HG03571 (cell line): Measurements from ENCODE around the gene KCTD1.

ENCODE experiments used
- ATAC-seq: cut with Tn5 transposase; IDR thresholded peaks from one replicate; pipeline ENCODE4 v1.9.1; 2021; ENCODE audit not compliant: unreplicated experiment

Gene KCTD1

DNA sequence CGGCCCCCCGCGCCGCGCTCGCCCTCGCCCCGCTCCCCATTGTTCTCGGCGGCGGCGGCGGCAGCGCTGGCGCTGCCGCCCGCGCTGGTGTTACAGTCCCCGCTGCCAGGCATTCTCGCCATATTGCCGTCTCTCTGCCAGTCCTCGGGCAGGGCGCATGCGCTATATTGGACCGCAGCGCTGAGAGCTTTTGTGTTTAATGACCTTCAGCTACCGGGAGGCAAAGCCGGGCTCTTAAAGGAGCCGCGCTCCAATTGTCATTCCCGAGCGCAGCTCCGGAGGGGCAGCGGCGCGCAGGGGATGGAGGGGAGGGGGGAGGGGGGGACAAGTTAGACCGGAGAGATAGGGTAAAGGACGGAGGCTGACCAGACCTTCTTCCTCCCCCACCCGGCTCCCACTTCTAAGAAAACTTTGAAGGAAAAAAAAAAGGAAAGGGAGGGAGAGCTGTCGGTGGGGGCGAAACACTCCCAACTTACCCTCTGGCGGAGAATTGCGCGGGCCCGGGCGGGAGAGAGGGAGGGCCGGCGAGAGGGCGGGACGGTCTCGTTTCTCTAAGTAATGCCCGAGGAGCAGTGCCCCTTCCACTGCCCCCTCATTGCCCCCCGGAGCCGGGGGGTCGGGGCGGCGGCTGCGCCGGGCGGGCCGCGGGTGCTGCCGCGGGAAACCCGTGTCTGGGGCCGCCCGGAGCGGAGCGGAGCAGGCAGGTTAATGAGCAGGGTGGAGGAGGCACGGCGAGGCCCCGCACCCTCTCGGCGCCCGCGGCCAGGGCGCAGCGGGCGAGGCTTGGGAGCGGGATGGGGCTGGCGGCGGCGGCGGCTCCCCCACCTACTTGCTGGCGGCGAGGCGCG, at the start of gene KCTD1:
KCTD1 (minus strand) TSS at position 139 of the 848 bp plus-strand sequence; CDS start at position 122, 17 bp downstream.
- peak; percentile 54 for ATAC-seq

GRCh38 chr18:26593365-26594320, 45.3 kb upstream of the KCTD1 start:
- ATAC-seq, result no peak

DNA sequence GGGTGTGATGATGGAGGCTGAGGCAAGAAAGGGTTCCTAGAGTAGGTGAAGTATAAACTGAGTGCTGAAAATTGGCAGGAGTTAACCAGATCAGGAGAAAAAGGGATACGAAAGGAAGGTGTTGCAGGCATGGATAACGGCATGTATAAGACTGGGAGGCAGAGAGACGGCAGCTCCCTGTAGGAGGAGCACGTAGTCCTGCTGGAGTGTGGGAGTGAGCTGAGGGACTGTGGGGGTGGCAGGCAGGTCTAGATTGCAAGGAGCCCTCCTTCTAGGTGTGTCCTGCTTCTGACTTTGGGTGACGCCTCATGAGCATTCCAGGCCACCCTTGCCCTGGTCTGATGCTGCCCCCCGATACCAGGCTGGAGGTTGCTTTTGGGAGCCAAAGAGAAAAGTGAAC, 36.4 kb upstream of the KCTD1 start:
- ATAC-seq, result no peak

GRCh38 chr18:26579941-26580618, 31.7 kb upstream of the KCTD1 start:
- no peak for ATAC-seq

- no peak for ATAC-seq
These were observed 27.5 kb upstream of the KCTD1 start for GRCh38 chr18:26575865-26576217.

DNA sequence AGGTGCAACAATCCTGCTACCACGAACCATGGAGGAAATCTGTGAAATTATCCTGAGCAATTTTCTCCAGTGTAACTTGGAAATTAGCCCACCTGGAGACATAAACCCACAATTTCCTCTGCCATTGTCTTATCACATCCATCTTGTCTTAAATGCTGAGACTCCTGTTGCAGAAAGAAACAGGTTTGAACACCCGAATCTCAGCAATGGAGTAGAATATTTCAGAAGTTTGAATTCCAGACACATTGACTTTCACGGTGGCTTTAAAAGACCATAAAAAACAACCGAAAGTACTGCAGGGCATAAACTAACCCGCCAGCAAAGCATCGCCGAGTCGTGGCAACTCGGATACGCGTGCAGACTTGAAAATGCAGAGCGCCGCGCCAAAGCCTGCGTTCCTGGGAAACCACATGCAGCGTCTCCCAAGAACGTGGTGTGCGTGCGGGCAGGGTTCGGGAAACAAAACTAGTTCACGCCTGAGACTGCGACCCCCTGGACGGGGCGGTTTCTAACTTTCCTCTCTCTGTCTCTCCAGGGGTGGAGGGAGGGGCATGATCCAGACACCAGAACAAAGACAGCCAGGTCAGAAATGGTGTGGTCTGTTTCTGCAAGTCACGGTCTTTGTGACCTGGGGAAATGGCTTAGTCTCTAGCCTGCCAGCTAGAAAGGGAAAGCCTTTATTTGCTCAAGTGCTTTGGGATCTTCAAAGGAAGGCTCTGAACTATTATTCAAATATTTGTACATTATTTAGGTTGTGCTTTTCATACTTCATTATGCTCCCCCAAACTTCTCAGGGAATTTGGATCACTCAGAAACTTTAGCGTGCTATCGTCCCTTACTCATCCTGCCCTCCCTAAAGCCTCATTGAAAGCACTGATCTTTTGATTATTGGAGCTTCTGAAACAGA, 26.9 kb upstream of the KCTD1 start:
- no peak for ATAC-seq

GRCh38 chr18:26568926-26569665, 20.7 kb upstream of the KCTD1 start:
- no peak for ATAC-seq

DNA sequence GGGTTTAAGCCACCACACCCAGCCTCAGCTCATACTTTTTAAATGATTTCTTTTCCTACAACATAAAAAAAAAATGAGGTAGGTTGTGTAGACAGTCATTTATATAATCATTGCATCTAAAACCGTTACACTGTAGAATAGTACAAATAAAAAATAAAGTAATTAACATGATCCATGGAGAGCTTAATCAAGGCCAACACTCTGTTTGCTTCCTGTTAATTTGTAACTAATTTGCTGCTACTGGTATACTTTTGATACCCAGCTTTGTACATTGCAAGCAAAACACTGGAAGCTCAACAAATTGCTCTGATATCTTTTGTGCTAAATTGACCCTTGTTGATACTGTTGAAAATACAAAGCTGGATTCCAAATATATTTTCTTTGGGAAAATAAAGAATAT, 20.2 kb upstream of the KCTD1 start:
- ATAC-seq, result no peak

GRCh38 chr18:26566874-26567555, 18.7 kb upstream of the KCTD1 start:
- ATAC-seq, result no peak

DNA sequence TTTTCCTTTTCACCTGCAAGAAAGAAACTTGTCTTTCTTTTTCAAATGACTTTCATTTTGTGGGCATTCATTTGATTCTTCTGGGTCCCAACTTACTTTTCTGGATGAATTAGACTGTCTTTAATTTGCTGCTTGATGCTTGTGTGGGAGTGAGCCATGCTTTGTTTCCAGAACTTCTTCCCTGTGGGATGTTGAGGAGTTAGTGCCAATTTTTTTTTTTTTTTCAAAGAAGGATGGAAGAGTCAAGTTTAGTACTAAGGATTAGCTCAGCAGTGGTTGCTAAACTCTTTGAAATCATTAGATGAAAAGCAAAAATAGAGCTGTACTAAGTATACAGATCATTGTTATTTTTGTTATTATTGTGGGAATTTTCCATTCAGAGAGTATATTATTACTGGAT, 17.2 kb upstream of the KCTD1 start:
- no peak for ATAC-seq

DNA sequence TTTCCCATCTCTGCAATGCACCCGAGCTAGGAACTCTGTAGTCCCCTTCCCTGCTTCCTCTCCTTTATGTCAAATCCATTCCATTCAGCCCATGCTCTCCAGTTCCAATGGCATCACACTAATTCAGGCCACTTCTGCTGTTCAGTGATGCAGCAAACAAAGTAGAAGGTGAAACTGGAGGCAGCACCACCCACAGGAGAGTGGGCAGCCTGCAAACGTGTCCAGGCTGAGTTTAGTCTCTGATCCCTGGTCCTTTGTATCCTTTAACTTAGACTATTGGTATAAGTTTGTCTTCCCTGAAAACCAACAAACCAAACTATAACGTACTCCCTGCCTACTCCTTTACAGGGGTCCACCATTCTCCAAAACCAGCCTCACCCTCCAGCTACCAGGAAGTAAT, 14.7 kb upstream of the KCTD1 start:
- no peak for ATAC-seq

DNA sequence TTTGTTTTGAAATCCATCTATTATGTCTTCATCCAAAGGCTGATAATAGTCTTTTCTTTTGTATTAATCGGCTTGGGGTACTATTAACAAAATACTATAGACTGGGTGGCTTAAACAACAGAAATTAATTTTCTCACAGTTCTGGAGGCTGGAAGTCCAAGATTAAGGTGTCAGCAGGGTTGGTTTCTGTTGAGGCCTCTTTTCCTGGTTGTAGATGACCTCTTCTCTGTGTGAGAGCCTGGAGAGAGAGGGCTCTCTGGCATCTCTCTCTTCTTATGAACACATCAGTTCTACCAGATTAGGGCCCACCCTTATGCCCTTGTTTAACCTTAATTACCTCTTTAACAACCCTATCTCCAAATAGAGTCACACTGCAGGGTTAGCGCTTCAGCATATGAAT, 14.2 kb upstream of the KCTD1 start:
- no peak for ATAC-seq

GRCh38 chr18:26561769-26562168, 13.4 kb upstream of the KCTD1 start:
- ATAC-seq, result no peak

- peak; percentile 62 for ATAC-seq
These were observed 8.2 kb upstream of the KCTD1 start for GRCh38 chr18:26556573-26556972.

- no peak for ATAC-seq
These were observed 7.6 kb upstream of the KCTD1 start for GRCh38 chr18:26555804-26556553.

- no peak for ATAC-seq
These were observed 5.6 kb upstream of the KCTD1 start for GRCh38 chr18:26553943-26554342.

DNA sequence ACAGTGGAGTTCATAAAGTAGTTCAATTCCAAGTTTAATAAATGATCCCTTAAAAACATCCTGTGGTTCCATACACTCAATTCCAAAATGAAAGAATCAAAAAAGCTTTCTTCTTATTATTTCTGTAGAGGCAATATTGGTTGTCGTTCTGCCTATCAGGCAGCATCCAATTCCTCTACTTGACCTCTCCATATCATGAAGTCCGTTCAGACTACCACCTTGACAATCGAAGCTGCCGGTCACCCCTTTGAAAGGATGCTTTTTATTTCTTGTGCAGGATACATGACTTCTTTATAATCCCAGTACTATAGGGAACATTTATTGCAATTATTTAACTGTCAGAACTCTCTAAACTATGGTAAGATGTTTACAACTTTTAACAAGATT, 3.3 kb upstream of the KCTD1 start:
- ATAC-seq, result no peak

DNA sequence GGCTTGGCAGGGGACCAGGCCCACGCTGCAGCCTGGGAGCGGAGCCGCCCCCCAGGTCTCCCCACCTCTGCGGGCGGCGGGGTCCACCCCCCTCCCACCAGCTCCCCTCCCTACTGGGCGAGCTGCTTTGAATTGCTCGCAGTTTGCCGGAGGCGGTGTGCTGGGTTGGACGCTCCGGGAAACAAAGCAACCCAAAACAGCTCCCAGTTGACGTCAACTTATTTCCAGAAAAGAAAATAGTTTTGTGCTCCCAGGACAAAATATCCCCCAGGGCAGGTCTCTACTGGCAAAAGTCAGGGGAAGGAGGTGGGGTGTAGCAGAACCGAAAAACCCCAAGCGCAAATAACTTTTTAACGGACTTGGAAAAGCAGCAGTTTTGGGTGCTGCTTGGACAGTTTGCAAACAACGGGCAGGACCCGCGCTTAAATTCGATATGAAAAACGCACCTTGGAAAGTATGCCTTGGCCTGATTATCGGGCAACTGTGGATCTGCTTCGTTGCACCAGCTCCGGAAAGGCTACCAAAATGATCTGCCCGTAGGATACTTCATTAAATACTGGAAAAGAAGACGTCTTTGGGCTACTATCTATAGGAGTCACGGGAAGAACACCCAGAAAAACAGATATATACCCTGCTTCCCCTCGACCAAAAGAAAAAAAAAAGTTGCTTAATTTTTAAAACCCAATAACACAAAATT, 2.8 kb upstream of the KCTD1 start:
- ATAC-seq, result no peak
